Measurements from ENCODE around the gene ALDH3B1. TPM values are rescaled to one million over a fixed set of nuclear protein-coding genes. Genes with fewer than 3 reads are reported as not detected.
A peak's percentile ranks its signal among the peaks of the same experiment; 100 is the strongest.
"Not testable (repeated sequence)": the region's sequence is repeated elsewhere in the genome, so short reads cannot be mapped to it uniquely, and the experiment has no call there.

The ALDH3B1 gene
- total RNA-seq, 1 experiment from 2014 or later = 28.1 TPM

DNA sequence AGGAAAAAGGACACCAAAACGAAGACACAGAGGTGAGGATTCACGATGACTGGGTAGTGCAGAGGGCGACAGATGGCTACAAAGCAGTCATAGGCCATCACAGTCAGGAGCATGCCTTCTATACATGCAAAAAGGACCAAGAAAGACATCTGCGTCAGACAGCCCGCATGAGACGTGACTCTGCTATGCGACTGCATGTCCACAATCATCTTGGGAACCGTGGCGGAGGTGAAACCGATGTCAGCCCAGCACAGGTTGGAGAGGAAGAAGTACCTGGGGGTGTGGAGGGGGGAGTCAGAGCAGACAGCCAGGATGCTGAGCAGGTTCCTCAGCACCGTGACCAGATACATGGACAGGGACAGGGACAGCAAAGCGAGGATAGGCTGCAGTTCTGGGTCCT, 35.4 kb upstream of the ALDH3B1 start:
- BruUV-seq (replicated peaks); DNase-seq; H3K4me3 ChIP-seq (ENCODE audit: low read length); H3K9ac ChIP-seq (ENCODE audit: low read length); H3K36me3 ChIP-seq (ENCODE audit: low read depth, low read length); H3K9me2 ChIP-seq (replicated peaks; ENCODE audit: low read length); POLR2A ChIA-PET (ENCODE audit: unreplicated experiment); H3K27me3 ChIP-seq (ENCODE audit: low read length); H3K27ac ChIP-seq (ENCODE audit: low read length); H2AFZ ChIP-seq (ENCODE audit: low read length); ATAC-seq; H4K20me1 ChIP-seq (ENCODE audit: low read length); H3F3A ChIP-seq (ENCODE audit: low read length, unreplicated experiment); intact Hi-C loops (cut with micrococcal nuclease); CTCF ChIA-PET; H3K9me3 ChIP-seq (ENCODE audit: low read length); H3K79me2 ChIP-seq (ENCODE audit: low read length); H3K4me2 ChIP-seq (ENCODE audit: low read length): not testable (repeated sequence)
- peaks cover 15% of the 10 kb centered on the region for H3K4me1 ChIP-seq (ENCODE audit: insufficient read depth, low read length)

DNA sequence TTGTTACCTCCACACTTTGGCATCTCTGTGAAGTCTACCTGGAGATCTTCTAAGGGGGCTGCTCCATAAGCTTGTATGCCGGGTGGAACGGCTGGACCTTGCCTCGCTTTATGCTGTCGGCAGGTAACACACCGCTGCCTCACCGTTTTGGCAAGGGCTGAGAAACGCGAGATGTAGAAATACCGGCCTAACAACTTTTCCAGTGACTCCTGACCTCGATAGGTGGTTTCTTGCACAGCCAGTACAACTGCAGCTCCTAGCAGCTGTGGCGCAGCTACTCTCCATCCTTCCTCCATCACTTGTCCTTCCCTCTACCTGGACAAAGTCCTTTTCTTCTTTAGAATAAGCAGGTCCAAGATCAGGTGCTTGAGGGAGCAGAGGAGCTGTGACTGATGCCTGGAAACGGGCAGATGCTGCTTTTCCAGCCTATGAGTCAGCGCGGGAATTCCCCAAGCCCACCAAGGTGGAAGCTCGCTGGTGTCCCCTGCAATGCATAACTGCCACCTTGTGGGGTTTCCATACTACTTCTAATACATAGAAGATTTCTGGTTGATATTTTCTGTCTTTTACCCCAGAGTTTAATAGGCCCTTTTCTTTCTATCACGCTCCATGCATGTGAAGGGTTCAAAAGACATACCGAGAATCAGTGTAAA, 31.2 kb upstream of the ALDH3B1 start:
- intact Hi-C loops (cut with micrococcal nuclease); H3K9me3 ChIP-seq (ENCODE audit: low read length); H3K9ac ChIP-seq (ENCODE audit: low read length); H4K20me1 ChIP-seq (ENCODE audit: low read length); BruUV-seq (replicated peaks); ATAC-seq; H3K27me3 ChIP-seq (ENCODE audit: low read length); H3K79me2 ChIP-seq (ENCODE audit: low read length); H3K36me3 ChIP-seq (ENCODE audit: low read depth, low read length); POLR2A ChIA-PET (ENCODE audit: unreplicated experiment); H3F3A ChIP-seq (ENCODE audit: low read length, unreplicated experiment); H3K9me2 ChIP-seq (replicated peaks; ENCODE audit: low read length): not testable (repeated sequence)
- peak; percentile 91 for DNase-seq
- Histone ChIP-seq H3K4me2 (ENCODE audit: low read length) (peak overlapping the region; percentile 83), H2AFZ (ENCODE audit: low read length) (peak overlapping the region; percentile 82), H3K4me1 (ENCODE audit: insufficient read depth, low read length) (peaks cover 15% of the 10 kb centered on the region), H3K4me3 (ENCODE audit: low read length) (peak overlapping the region; percentile 57), H3K27ac (ENCODE audit: low read length) (0 out of 2 replicates have a peak overlapping the region, but pooled peaks have one; percentile 18)
- CTCF ChIA-PET = interaction anchor here (0.8 kb wide), 1 partner anchor 23 kb away, joined by 3 read pairs; no protein-coding TSS in a partner anchor

DNA sequence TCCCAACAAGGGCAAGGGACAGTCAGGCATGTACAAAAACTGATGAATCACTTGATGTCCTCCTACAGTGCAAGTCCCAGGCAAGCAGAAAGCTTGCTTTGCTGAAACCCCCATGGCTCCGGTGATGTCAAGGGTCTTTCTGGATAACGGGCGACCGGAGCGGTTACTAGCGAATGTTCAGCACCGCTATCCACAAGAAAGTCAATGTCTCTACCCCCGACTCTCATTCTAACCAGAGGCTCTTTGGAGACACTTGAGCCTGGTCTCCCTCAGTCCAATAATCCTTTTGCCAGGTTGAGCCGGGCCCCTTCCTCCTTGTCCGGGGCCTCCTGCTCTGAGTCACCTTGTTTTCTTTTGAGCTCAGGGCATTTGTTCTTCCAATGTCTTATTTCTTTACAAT, 28.9 kb upstream of the ALDH3B1 start:
- H3K36me3 ChIP-seq (ENCODE audit: low read depth, low read length); H3K27me3 ChIP-seq (ENCODE audit: low read length); H4K20me1 ChIP-seq (ENCODE audit: low read length); H3K27ac ChIP-seq (ENCODE audit: low read length); H3K4me3 ChIP-seq (ENCODE audit: low read length); H3K79me2 ChIP-seq (ENCODE audit: low read length); H3K9me2 ChIP-seq (replicated peaks; ENCODE audit: low read length); intact Hi-C loops (cut with micrococcal nuclease); BruUV-seq (replicated peaks); ATAC-seq; H3K9ac ChIP-seq (ENCODE audit: low read length); H2AFZ ChIP-seq (ENCODE audit: low read length); DNase-seq; H3K4me2 ChIP-seq (ENCODE audit: low read length); POLR2A ChIA-PET (ENCODE audit: unreplicated experiment); CTCF ChIA-PET; H3K9me3 ChIP-seq (ENCODE audit: low read length); H3F3A ChIP-seq (ENCODE audit: low read length, unreplicated experiment): not testable (repeated sequence)
- peaks cover 15% of the 10 kb centered on the region for H3K4me1 ChIP-seq (ENCODE audit: insufficient read depth, low read length)

DNA sequence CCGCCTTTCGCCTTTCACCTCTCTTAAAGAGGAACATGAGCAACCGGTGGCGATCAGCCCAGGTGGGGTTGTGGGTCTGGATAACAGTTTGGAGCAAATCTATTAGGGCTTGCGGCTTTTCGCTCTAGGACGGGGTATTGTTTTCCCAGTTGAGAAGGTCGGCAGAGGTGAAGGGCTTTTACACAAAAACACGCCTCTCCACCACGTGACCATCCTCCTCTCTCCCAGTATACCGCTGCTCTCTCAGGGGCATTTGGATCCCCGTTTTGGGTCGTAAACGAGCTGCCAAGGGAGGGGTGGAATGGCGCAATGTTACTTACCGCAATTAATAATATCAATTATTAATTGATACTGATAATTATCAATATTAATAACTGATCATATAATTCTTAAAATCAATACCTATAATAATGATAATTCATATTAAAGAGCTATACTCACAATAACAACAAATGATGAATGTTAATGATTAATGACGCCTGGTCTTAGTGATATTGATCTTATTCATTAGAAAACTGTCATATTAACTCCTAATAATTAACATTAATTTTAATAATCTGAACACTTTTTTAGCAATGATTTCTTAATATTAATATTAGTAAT, 27.8 kb upstream of the ALDH3B1 start:
- ATAC-seq; H3K4me2 ChIP-seq (ENCODE audit: low read length); H3K9me3 ChIP-seq (ENCODE audit: low read length); H3K27ac ChIP-seq (ENCODE audit: low read length); H4K20me1 ChIP-seq (ENCODE audit: low read length); H3K9ac ChIP-seq (ENCODE audit: low read length); H3F3A ChIP-seq (ENCODE audit: low read length, unreplicated experiment); H3K9me2 ChIP-seq (replicated peaks; ENCODE audit: low read length); POLR2A ChIA-PET (ENCODE audit: unreplicated experiment); BruUV-seq (replicated peaks); DNase-seq; H3K27me3 ChIP-seq (ENCODE audit: low read length); H3K36me3 ChIP-seq (ENCODE audit: low read depth, low read length); H3K4me3 ChIP-seq (ENCODE audit: low read length); H2AFZ ChIP-seq (ENCODE audit: low read length); H3K79me2 ChIP-seq (ENCODE audit: low read length); CTCF ChIA-PET; intact Hi-C loops (cut with micrococcal nuclease): not testable (repeated sequence)
- H3K4me1 ChIP-seq (ENCODE audit: insufficient read depth, low read length) = peaks cover 15% of the 10 kb centered on the region

Data from PC-3 (cell line).